ENCODE results near the gene RFNG.

Gene RFNG

GRCh38 chr17:82035488-82035887 is 16.1 kb downstream of the RFNG start:
- in situ Hi-C loops (cut with HindIII; ENCODE audit: low pct_ligation_motif_present, low pct_unique_long_range_greater_than_20kb, low sequenced_read_pairs), result no loop called here
- no peak for DNase-seq

- DNase-seq, result no peak
- in situ Hi-C loops (cut with HindIII; ENCODE audit: low pct_ligation_motif_present, low pct_unique_long_range_greater_than_20kb, low sequenced_read_pairs), result no loop called here
These were observed 17.1 kb downstream of the RFNG start for GRCh38 chr17:82034371-82035011.

GRCh38 chr17:82033359-82034085 is 18.1 kb downstream of the RFNG start:
- no peak for DNase-seq
- in situ Hi-C loops (cut with HindIII; ENCODE audit: low pct_ligation_motif_present, low pct_unique_long_range_greater_than_20kb, low sequenced_read_pairs), result no loop called here

- no peak for DNase-seq
- in situ Hi-C loops (cut with HindIII; ENCODE audit: low pct_ligation_motif_present, low pct_unique_long_range_greater_than_20kb, low sequenced_read_pairs), result no loop called here
These were observed 19.6 kb downstream of the RFNG start for GRCh38 chr17:82031885-82032627.

- peak; percentile 54 for DNase-seq
- in situ Hi-C loops (cut with HindIII; ENCODE audit: low pct_ligation_motif_present, low pct_unique_long_range_greater_than_20kb, low sequenced_read_pairs), result no loop called here
These were observed 20.2 kb downstream of the RFNG start, which contains the start of gene RAC3 for GRCh38 chr17:82031303-82031884. Gene RAC3, plus strand, starts transcription at chr17:82031678. Its CDS starts 84 bp downstream, at chr17:82031762.

- peak; percentile 89 for DNase-seq
- in situ Hi-C loops (cut with HindIII; ENCODE audit: low pct_ligation_motif_present, low pct_unique_long_range_greater_than_20kb, low sequenced_read_pairs), result no loop called here
These were observed 20.9 kb downstream of the RFNG start for GRCh38 chr17:82030470-82031302.

- in situ Hi-C loops (cut with HindIII; ENCODE audit: low pct_ligation_motif_present, low pct_unique_long_range_greater_than_20kb, low sequenced_read_pairs), result no loop called here
- no peak for DNase-seq
These were observed 21.6 kb downstream of the RFNG start for GRCh38 chr17:82029990-82030469.

GRCh38 chr17:82029391-82029790 is 22.2 kb downstream of the RFNG start:
- DNase-seq, result no peak
- in situ Hi-C loops (cut with HindIII; ENCODE audit: low pct_ligation_motif_present, low pct_unique_long_range_greater_than_20kb, low sequenced_read_pairs), result no loop called here

- no peak for DNase-seq
- in situ Hi-C loops (cut with HindIII; ENCODE audit: low pct_ligation_motif_present, low pct_unique_long_range_greater_than_20kb, low sequenced_read_pairs), result no loop called here
These were observed 22.6 kb downstream of the RFNG start for GRCh38 chr17:82028966-82029365.

GRCh38 chr17:82028246-82028645 is 23.4 kb downstream of the RFNG start:
- DNase-seq, result no peak
- in situ Hi-C loops (cut with HindIII; ENCODE audit: low pct_ligation_motif_present, low pct_unique_long_range_greater_than_20kb, low sequenced_read_pairs), result no loop called here

GRCh38 chr17:82025401-82026107 is 26.1 kb downstream of the RFNG start:
- in situ Hi-C loops (cut with HindIII; ENCODE audit: low pct_ligation_motif_present, low pct_unique_long_range_greater_than_20kb, low sequenced_read_pairs), result no loop called here

GRCh38 chr17:82024859-82025258 is 26.8 kb downstream of the RFNG start:
- in situ Hi-C loops (cut with HindIII; ENCODE audit: low pct_ligation_motif_present, low pct_unique_long_range_greater_than_20kb, low sequenced_read_pairs), result no loop called here
- no peak for DNase-seq

More at GRCh38 chr17:82025401-82026107, 26.1 kb downstream of the RFNG start:
- no peak for DNase-seq

- DNase-seq, result peak; percentile 20
- in situ Hi-C loops (cut with HindIII; ENCODE audit: low pct_ligation_motif_present, low pct_unique_long_range_greater_than_20kb, low sequenced_read_pairs), result no loop called here
These were observed 28.0 kb downstream of the RFNG start for GRCh38 chr17:82023447-82024241.

- DNase-seq, result peak; percentile 99
- in situ Hi-C loops (cut with HindIII; ENCODE audit: low pct_ligation_motif_present, low pct_unique_long_range_greater_than_20kb, low sequenced_read_pairs), result no loop called here
These were observed 28.6 kb downstream of the RFNG start, which contains the start of gene LRRC45 for GRCh38 chr17:82022981-82023446. Gene LRRC45, plus strand, starts transcription at chr17:82023305. Its CDS starts 339 bp downstream, at chr17:82023644.

- in situ Hi-C loops (cut with HindIII; ENCODE audit: low pct_ligation_motif_present, low pct_unique_long_range_greater_than_20kb, low sequenced_read_pairs), result no loop called here
- no peak for DNase-seq
These were observed 29.2 kb downstream of the RFNG start, which contains the start of gene CENPX for GRCh38 chr17:82022310-82022980. Gene CENPX, minus strand, starts transcription at chr17:82022878. Its CDS starts 17 bp downstream, at chr17:82022861.

GRCh38 chr17:82021900-82022309 is 29.7 kb downstream of the RFNG start:
- DNase-seq, result no peak
- in situ Hi-C loops (cut with HindIII; ENCODE audit: low pct_ligation_motif_present, low pct_unique_long_range_greater_than_20kb, low sequenced_read_pairs), result no loop called here
